CD14-positive monocyte (primary cell): ENCODE measurements around the gene APOE. TPM values are rescaled to one million over a fixed set of nuclear protein-coding genes. Genes with fewer than 3 reads are reported as not detected.

ENCODE experiments used
- DNase-seq, 3 donors: peaks; one replicate each; pipeline ENCODE4 v3.0.0-alpha.2; 2011 to 2022
- H2AFZ ChIP-seq: 2 replicates; pipeline ENCODE4 v1.6.0; 2012; ENCODE audit warnings: mild to moderate bottlenecking, low read depth, low read length, inconsistent platforms; ENCODE audit not compliant: insufficient read depth, poor library complexity, severe bottlenecking
- H3K27ac ChIP-seq, 2 donors: 1 replicate in 1 of 2; 2 replicates in 1 of 2; pipeline ENCODE4 v1.5.1; 2012 to 2013; ENCODE audit warnings: low read length in 2 of 2, control low read depth in 1 of 2, inconsistent platforms in 1 of 2, low read depth in 1 of 2, mild to moderate bottlenecking in 1 of 2
- H3K27me3 ChIP-seq, 2 donors: one replicate each; pipeline versions ENCODE4 v1.6.0 to v1.6.1; 2011 to 2013; ENCODE audit warnings: low read length in 2 of 2; ENCODE audit not compliant: control insufficient read depth in 2 of 2, insufficient read depth in 2 of 2
- H3K36me3 ChIP-seq, 2 donors: replicated peaks in 1 of 2; 1 replicate in 1 of 2; 2 replicates in 1 of 2; pipeline versions ENCODE4 v1.5.1 to v1.6.1; 2012 to 2013; ENCODE audit warnings: low read length in 2 of 2, control low read depth in 1 of 2, inconsistent platforms in 1 of 2, mild to moderate bottlenecking in 1 of 2; ENCODE audit not compliant: insufficient read depth in 2 of 2, control insufficient read depth in 1 of 2
- H3K4me1 ChIP-seq, 2 donors: 1 replicate in 1 of 2; 2 replicates in 1 of 2; pipeline versions ENCODE4 v1.5.1 to v1.6.1; 2012 to 2013; ENCODE audit warnings: low read length in 2 of 2, control low read depth in 1 of 2, inconsistent platforms in 1 of 2, mild to moderate bottlenecking in 1 of 2, moderate library complexity in 1 of 2; ENCODE audit not compliant: insufficient read depth in 2 of 2, control insufficient read depth in 1 of 2
- H3K4me2 ChIP-seq: replicated peaks from 2 replicates; pipeline ENCODE3; 2012; ENCODE audit warnings: low read length, moderate library complexity, mild to moderate bottlenecking; ENCODE audit not compliant: poor library complexity, severe bottlenecking; ENCODE audit errors: extremely low read depth
- H3K4me3 ChIP-seq, 3 experiments: fragments of 200-600 bp in 1 of 3; sonication (generic) in 1 of 3; replicated peaks in 1 of 3; 1 replicate in 2 of 3; 2 replicates in 1 of 3; pipeline ENCODE4 v1.5.1; 2011 to 2013; ENCODE audit warnings: low read length in 3 of 3, mild to moderate bottlenecking in 3 of 3, control low read depth in 2 of 3, low read depth in 2 of 3, inconsistent platforms in 1 of 3, moderate library complexity in 1 of 3
- H3K79me2 ChIP-seq: 2 replicates; pipeline ENCODE4 v1.6.0; 2012; ENCODE audit warnings: mild to moderate bottlenecking, control low read depth, inconsistent platforms, low read length, moderate library complexity; ENCODE audit not compliant: insufficient read depth
- H3K9ac ChIP-seq: 2 replicates; pipeline ENCODE4 v1.6.0; 2017; ENCODE audit warnings: low read length, mild to moderate bottlenecking; ENCODE audit not compliant: insufficient read depth, poor library complexity, severe bottlenecking
- H3K9me3 ChIP-seq, 2 donors: replicated peaks in 1 of 2; 1 replicate in 1 of 2; 2 replicates in 1 of 2; pipeline versions ENCODE4 v1.5.1 to v1.6.1; 2012 to 2013; ENCODE audit warnings: low read length in 2 of 2, control low read depth in 1 of 2; ENCODE audit not compliant: control insufficient read depth in 1 of 2, insufficient read depth in 1 of 2
- H4K20me1 ChIP-seq: 2 replicates; pipeline ENCODE4 v1.6.0; 2012; ENCODE audit warnings: mild to moderate bottlenecking, low read length, control low read depth, moderate library complexity; ENCODE audit not compliant: insufficient read depth
- H3K27ac Mint-ChIP-seq, 7 donors: one replicate each; pipeline ENCODE4 v1.8.0; 2020; ENCODE audit warnings: mild to moderate bottlenecking in 7 of 7, mixed read lengths in 7 of 7, moderate library complexity in 6 of 7, inconsistent platforms in 2 of 7
- H3K27me3 Mint-ChIP-seq, 3 donors: one replicate each; pipeline ENCODE4 v1.8.0; 2021 to 2022; ENCODE audit warnings: low read depth in 3 of 3, mild to moderate bottlenecking in 3 of 3, mixed read lengths in 3 of 3, moderate library complexity in 3 of 3, inconsistent platforms in 1 of 3
- H3K36me3 Mint-ChIP-seq, 2 donors: one replicate each; pipeline ENCODE4 v1.8.0; 2020; ENCODE audit warnings: mixed read lengths in 2 of 2, inconsistent platforms in 1 of 2, mild to moderate bottlenecking in 1 of 2
- H3K4me1 Mint-ChIP-seq: one replicate; pipeline ENCODE4 v1.8.0; 2020; ENCODE audit warnings: mild to moderate bottlenecking, mixed read lengths
- H3K4me3 Mint-ChIP-seq, 2 donors: one replicate each; pipeline ENCODE4 v1.8.0; 2020; ENCODE audit warnings: mild to moderate bottlenecking in 2 of 2, mixed read lengths in 2 of 2, moderate library complexity in 1 of 2
- H3K9me3 Mint-ChIP-seq, 7 donors: one replicate each; pipeline ENCODE4 v1.8.0; 2020 to 2022; ENCODE audit warnings: mixed read lengths in 7 of 7, mild to moderate bottlenecking in 6 of 7, moderate library complexity in 6 of 7, inconsistent platforms in 2 of 7
- WGBS: methylation state at CpG from one replicate; pipeline ENCODE4 v1.1.5; 2013; ENCODE audit warnings: missing lambda C conversion rate; ENCODE audit not compliant: insufficient coverage; 5-methylcytosine and 5-hydroxymethylcytosine counted together
- intact Hi-C, 2 donors: fragments of 100-400 bp; cut with micrococcal nuclease; formaldehyde crosslinking; loops; one replicate each; pipeline versions ENCODE4 v1.15.0 to v1.15.1; 2023
- polyA plus RNA-seq, 3 donors: library from polyadenylated mRNA; depleted of rRNA in 1 of 3; unstranded in 2 of 3; stranded (reverse) in 1 of 3; fragments of 300-500 nt in 2 of 3; fragments of >200 nt in 1 of 3; fragmentation: Illumina TruSeq in 2 of 3; gene quantifications; 1 replicate in 2 of 3; 2 replicates in 1 of 3; pipeline ENCODE4 v1.2.3, GENCODE V29; 2012 to 2021
- TF ChIP-seq, protein P1 (sequence below): fragments of 200-600 bp; IDR thresholded peaks from one replicate; pipeline ENCODE4 v1.8.0; 2022; ENCODE audit warnings: antibody characterized with exemption, mild to moderate bottlenecking

The APOE gene
- polyA plus RNA-seq, 3 donors, result 0.30 to 1.0 TPM; not detected in 1

DNA sequence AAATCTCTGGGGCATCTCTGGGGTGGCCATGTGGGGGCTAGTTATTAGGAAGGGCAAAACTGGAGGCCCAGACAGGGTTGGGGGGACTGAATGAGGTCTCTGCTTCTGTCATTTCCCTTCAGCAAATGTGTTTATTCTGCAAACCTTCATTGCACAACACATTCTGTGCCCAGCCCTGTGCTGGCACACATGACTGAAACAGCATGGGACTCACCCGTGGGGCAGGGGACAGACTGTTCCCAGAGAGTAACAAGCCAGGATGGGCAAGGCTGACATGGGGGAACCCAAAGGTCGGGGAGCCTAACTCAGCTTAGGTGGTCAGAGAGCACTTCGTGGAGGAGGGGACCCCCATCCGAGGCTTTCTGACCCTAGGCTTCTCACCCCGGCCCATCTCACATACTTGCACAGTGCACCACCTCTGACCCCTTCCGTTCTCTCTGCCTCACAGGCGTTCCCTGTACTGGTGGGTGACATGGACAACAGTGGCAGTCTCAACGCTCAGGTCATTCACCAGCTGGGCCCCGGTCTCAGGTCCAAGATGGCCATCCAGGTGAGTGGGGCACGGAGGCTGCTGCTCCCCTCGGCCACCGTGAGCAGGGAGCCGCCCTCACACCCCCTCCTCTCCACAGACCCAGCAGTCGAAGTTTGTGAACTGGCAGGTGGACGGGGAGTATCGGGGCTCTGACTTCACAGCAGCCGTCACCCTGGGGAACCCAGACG, 12.1 kb upstream of the APOE start:
- Mint-ChIP-seq H3K36me3 (peaks cover 53 to 59% of the 10 kb centered on the region in 2 donors), H3K4me3 (no peak overlapping the region), H3K27ac (peak overlapping the region in 4 of 7 donors; percentile 37 to 58 (median 45)), H3K9me3 (peaks cover 0 to 2% (median 0%) of the 10 kb centered on the region in 7 donors), H3K4me1 (peaks cover 24% of the 10 kb centered on the region), H3K27me3 (no peaks in the 10 kb centered on the region)
- Histone ChIP-seq H3K9me3 (no peaks in the 10 kb centered on the region), H3K4me1 (peaks cover 20 to 25% of the 10 kb centered on the region in 2 donors), H2AFZ (no peak overlapping the region), H4K20me1 (peaks cover 14% of the 10 kb centered on the region), H3K4me2 (no peak overlapping the region), H3K4me3 (no peak overlapping the region), H3K9ac (no peak overlapping the region), H3K79me2 (peaks cover 22% of the 10 kb centered on the region), H3K27ac (no peak overlapping the region), H3K36me3 (peaks cover 51 to 57% of the 10 kb centered on the region in 2 donors), H3K27me3 (no peaks in the 10 kb centered on the region)
- intact Hi-C loops, result no loop called here
- WGBS, result 95% methylated on average over 13 of the region's 18 CpGs
- TF ChIP-seq, protein P1, sequence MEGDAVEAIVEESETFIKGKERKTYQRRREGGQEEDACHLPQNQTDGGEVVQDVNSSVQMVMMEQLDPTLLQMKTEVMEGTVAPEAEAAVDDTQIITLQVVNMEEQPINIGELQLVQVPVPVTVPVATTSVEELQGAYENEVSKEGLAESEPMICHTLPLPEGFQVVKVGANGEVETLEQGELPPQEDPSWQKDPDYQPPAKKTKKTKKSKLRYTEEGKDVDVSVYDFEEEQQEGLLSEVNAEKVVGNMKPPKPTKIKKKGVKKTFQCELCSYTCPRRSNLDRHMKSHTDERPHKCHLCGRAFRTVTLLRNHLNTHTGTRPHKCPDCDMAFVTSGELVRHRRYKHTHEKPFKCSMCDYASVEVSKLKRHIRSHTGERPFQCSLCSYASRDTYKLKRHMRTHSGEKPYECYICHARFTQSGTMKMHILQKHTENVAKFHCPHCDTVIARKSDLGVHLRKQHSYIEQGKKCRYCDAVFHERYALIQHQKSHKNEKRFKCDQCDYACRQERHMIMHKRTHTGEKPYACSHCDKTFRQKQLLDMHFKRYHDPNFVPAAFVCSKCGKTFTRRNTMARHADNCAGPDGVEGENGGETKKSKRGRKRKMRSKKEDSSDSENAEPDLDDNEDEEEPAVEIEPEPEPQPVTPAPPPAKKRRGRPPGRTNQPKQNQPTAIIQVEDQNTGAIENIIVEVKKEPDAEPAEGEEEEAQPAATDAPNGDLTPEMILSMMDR, result no peak
- DNase-seq, result no peak

DNA sequence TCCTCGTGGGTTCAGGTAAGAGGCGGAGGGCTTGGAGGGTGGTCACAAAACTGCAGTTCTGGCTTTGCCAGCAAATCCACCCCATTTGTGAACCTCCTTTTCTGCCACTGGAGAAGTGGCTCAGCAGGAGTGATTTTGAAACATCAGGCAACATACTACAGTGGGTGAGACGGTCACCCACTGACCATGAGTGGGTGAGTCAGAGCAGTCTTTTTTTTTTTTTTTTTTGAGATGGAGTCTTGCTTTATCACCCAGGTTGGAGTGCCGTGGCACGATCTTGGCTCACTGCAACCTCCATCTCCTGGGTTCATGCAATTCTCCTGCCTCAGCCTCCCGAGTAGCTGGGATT, 11.6 kb upstream of the APOE start:
- Mint-ChIP-seq H3K4me1 (peaks cover 24% of the 10 kb centered on the region), H3K27ac (peak overlapping the region in 3 of 7 donors; percentile 2 to 37 (median 5)), H3K9me3 (peaks cover 0 to 2% (median 0%) of the 10 kb centered on the region in 7 donors), H3K4me3 (no peak overlapping the region), H3K36me3 (peaks cover 53 to 60% of the 10 kb centered on the region in 2 donors), H3K27me3 (no peaks in the 10 kb centered on the region)
- peaks cover 22% of the 10 kb centered on the region for H3K79me2 ChIP-seq
- peaks cover 20 to 25% of the 10 kb centered on the region in 2 donors for H3K4me1 ChIP-seq
- peaks cover 51 to 57% of the 10 kb centered on the region in 2 donors for H3K36me3 ChIP-seq
- no peaks in the 10 kb centered on the region for H3K27me3 ChIP-seq
- no peak overlapping the region for H3K9ac ChIP-seq
- no peak overlapping the region for H3K4me3 ChIP-seq
- no peak overlapping the region for H3K27ac ChIP-seq
- no peak overlapping the region for H3K4me2 ChIP-seq
- TF ChIP-seq, protein P1, result no peak
- no peak for DNase-seq
- H4K20me1 ChIP-seq, result peaks cover 14% of the 10 kb centered on the region
- H2AFZ ChIP-seq, result no peak overlapping the region
- 100% methylated on average over 1 of the region's 6 CpGs for WGBS
- no peaks in the 10 kb centered on the region for H3K9me3 ChIP-seq
- intact Hi-C loops, result no loop called here
